D721Med (cell line): Measurements from ENCODE around the gene ERC1.
"Not testable (repeated sequence)": the region's sequence is repeated elsewhere in the genome, so short reads cannot be mapped to it uniquely, and the experiment has no call there.

Experiments
- DNase-seq: peaks from one replicate; pipeline ENCODE4 v3.0.0; 2011; ENCODE audit warnings: low spot score; ENCODE audit not compliant: insufficient read length
- FAIRE-seq: peaks from 2 replicates; lab custom pipeline; 2011; peaks lifted over from hg19 to GRCh38; lab: Jason Lieb, UNC
- TF ChIP-seq, protein P1 (sequence below): IDR thresholded peaks from 2 replicates; pipeline ENCODE4 v1.5.1; 2012; ENCODE audit warnings: mild to moderate bottlenecking, control low read depth; ENCODE audit not compliant: insufficient read depth; ENCODE audit errors: missing control alignments

The ERC1 gene

DNA sequence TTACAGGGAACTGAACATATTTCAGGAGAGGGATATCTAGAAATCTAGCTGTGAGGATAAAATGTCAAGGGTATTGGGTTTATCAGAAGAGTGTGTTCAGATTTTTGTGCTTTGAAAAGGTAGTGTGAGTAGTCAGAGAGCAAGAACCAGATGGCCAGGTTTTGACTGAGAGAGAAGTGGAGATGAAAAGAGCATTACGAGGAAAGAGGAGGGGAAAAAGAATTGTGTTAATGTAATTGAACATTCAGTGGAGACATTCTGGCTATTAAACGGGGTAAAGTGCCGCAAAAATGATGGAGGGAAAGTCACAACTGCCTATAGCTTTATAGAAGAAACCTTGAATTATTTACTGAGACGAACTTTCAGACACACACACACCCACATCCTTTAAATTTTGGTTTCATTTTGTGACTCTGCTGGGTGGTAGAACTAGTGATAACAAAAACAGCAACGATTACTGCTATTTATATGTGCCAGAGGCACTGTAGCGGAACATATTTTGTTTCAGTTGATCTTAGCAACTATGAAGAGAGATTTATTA is 213.6 kb downstream of the ERC1 start:
- FAIRE-seq, result no peak
- no peak for DNase-seq
- TF ChIP-seq, protein P1, sequence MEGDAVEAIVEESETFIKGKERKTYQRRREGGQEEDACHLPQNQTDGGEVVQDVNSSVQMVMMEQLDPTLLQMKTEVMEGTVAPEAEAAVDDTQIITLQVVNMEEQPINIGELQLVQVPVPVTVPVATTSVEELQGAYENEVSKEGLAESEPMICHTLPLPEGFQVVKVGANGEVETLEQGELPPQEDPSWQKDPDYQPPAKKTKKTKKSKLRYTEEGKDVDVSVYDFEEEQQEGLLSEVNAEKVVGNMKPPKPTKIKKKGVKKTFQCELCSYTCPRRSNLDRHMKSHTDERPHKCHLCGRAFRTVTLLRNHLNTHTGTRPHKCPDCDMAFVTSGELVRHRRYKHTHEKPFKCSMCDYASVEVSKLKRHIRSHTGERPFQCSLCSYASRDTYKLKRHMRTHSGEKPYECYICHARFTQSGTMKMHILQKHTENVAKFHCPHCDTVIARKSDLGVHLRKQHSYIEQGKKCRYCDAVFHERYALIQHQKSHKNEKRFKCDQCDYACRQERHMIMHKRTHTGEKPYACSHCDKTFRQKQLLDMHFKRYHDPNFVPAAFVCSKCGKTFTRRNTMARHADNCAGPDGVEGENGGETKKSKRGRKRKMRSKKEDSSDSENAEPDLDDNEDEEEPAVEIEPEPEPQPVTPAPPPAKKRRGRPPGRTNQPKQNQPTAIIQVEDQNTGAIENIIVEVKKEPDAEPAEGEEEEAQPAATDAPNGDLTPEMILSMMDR, result no peak

- TF ChIP-seq, protein P1, result no peak
- DNase-seq (no peak), FAIRE-seq (no peak)
Observed at GRCh38 chr12:1205512-1206060, 214.6 kb downstream of the ERC1 start.

DNA sequence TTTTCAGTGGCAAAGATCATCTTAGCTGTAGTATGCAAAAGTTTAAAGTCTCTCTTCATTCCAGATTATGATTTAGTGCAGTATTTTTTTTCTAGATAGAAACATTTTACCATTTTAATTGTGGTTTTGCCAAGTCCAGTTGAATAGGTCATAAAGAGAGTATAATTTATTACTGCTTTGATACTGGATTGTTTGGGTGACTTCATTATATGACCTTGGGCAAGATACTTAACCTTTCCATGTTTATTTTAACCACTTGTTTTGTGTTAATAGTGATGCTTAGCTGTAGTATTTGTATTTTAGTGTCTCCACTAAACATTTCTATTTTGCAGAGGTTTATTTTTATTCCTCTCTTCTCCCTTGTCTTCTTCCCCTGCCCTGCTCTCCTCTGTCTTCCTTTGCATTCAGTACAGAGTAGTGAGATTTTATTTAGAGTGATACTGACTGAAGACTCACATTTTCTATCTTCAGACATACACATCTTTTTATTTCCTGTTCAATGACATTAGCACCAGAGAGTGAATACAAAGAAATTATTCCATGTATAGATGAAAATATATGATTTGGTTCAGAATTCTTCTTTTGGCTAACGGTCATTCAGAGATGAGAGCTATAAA is 215.2 kb downstream of the ERC1 start:
- FAIRE-seq (no peak), DNase-seq (no peak)
- TF ChIP-seq, protein P1, result no peak

GRCh38 chr12:1207276-1207675 is 216.3 kb downstream of the ERC1 start:
- DNase-seq, result no peak
- TF ChIP-seq, protein P1, result no peak
- FAIRE-seq, result no peak

DNA sequence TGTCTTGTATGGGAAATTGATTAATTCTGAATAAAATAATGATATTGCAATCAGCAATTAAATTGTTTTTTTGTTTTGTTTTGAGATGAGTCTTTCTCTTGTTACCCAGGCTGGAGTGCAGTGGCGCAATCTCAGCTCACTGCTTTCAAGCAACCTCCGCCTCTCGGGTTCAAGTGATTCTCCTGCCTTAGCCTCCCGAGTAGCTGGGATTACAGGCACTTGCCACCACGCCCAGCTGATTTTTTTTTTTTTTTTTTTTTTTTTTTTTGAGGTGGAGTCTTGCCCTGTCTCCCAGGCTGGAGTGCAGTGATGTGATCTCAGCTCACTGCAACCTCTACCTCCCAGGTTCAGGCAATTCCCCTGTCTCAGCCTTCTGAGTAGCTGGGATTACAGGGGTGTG is 217.7 kb downstream of the ERC1 start:
- DNase-seq, FAIRE-seq: not testable (repeated sequence)

GRCh38 chr12:1212526-1212925 is 221.5 kb downstream of the ERC1 start:
- DNase-seq, result no peak
- no peak for FAIRE-seq
- TF ChIP-seq, protein P1, result no peak

DNA sequence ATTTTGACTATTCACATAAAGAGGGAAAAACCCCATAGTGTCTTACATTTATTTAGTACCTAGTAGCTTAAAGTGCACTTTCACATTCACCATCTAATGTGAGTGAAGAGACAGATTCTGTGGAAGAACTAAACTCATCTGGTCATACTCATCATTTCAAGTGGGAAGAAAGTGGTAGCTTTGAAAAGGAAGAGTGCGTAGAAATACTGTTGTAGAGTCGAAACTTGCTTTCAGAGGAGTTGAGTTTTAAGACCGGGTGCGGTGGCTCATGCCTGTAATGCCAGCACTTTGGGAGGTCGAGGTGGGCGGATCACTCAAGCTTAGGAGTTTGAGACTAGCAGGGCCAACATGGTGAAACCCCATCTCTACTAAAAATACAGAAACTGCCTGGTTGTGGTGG is 222.2 kb downstream of the ERC1 start:
- DNase-seq (no peak), FAIRE-seq (no peak)
- TF ChIP-seq, protein P1, result no peak
